Colonic mucosa (tissue), 4 donors: ENCODE results near the gene MAP3K2. TPM values are rescaled to one million over a fixed set of nuclear protein-coding genes. Genes with fewer than 3 reads are reported as not detected.

Experiments
- DNase-seq: peaks from one replicate; pipeline ENCODE4 v3.0.0-alpha.2; 2020
- H3K27ac ChIP-seq: fragments of 200-600 bp; one replicate; pipeline ENCODE4 v1.8.0; 2021
- H3K27me3 ChIP-seq: fragments of 200-600 bp; one replicate; pipeline ENCODE4 v1.8.0; 2021
- H3K36me3 ChIP-seq: fragments of 200-600 bp; one replicate; pipeline ENCODE4 v1.8.0; 2021
- H3K4me1 ChIP-seq: fragments of 200-600 bp; one replicate; pipeline ENCODE4 v1.8.0; 2021; ENCODE audit warnings: mild to moderate bottlenecking
- H3K4me3 ChIP-seq: fragments of 200-600 bp; one replicate; pipeline ENCODE4 v1.8.0; 2021
- H3K9ac ChIP-seq, 2 donors: one replicate each; pipeline ENCODE4 v1.7.0; 2013; ENCODE audit warnings: control low read depth in 2 of 2, low read depth in 2 of 2, low read length in 2 of 2
- H3K9me3 ChIP-seq: fragments of 200-600 bp; one replicate; pipeline ENCODE4 v1.8.0; 2021
- intact Hi-C: fragments of 100-400 bp; cut with DNase I; formaldehyde crosslinking; loops from one replicate; pipeline ENCODE4 v1.14.1; 2022
- total RNA-seq, 2 donors: library from RNA; stranded (reverse); fragmentation: NEBNext Ultra II Directional in 1 of 2; extraction: Animal tissue kit (Norgen Biotek cat#: 25700) in 1 of 2; gene quantifications; one replicate each; pipeline ENCODE4 v1.2.1, GENCODE V29; 2021
- TF ChIP-seq, protein P1 (sequence below): fragments of 200-600 bp; IDR thresholded peaks from one replicate; pipeline ENCODE4 v1.8.0; 2022; ENCODE audit warnings: antibody characterized with exemption, mild to moderate bottlenecking
- donor health status: healthy.
- donor health status: DM: no; HTN: no; CAD: no.
- donor health status: DM: no; HTN: no; CAD: no.

MAP3K2 gene
- total RNA-seq, 2 donors from 2014 or later, result 53.8 to 76.0 TPM

DNA sequence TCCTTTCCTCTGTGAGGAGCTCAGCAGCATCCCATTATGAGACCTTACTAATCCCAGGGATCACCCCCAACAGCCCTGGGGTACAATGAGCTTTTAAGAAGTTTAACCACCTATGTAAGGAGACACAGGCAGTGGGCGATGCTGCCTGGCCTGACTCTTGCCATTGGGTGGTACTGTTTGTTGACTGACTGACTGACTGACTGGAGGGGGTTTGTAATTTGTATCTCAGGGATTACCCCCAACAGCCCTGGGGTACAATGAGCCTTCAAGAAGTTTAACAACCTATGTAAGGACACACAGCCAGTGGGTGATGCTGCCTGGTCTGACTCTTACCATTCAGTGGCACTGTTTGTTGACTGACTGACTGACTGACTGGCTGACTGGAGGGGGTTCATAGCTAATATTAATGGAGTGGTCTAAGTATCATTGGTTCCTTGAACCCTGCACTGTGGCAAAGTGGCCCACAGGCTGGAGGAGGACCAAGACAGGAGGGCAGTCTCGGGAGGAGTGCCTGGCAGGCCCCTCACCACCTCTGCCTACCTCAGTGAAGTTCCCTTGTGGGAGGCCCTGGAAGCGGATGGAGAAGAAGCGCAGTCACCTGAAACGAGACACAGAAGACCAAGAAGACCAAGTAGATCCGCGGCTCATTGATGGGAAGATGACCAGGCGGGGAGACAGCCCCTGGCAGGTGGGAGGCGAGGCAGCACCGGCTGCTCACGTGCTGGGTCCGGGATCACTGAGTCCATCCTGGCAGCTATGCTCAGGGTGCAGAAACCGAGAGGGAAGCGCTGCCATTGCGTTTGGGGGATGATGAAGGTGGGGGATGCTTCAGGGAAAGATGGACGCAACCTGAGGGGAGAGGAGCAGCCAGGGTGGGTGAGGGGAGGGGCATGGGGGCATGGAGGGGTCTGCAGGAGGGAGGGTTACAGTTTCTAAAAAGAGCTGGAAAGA, 38.0 kb upstream of the MAP3K2 start:
- no peaks in the 10 kb centered on the region for H3K9me3 ChIP-seq
- TF ChIP-seq, protein P1, sequence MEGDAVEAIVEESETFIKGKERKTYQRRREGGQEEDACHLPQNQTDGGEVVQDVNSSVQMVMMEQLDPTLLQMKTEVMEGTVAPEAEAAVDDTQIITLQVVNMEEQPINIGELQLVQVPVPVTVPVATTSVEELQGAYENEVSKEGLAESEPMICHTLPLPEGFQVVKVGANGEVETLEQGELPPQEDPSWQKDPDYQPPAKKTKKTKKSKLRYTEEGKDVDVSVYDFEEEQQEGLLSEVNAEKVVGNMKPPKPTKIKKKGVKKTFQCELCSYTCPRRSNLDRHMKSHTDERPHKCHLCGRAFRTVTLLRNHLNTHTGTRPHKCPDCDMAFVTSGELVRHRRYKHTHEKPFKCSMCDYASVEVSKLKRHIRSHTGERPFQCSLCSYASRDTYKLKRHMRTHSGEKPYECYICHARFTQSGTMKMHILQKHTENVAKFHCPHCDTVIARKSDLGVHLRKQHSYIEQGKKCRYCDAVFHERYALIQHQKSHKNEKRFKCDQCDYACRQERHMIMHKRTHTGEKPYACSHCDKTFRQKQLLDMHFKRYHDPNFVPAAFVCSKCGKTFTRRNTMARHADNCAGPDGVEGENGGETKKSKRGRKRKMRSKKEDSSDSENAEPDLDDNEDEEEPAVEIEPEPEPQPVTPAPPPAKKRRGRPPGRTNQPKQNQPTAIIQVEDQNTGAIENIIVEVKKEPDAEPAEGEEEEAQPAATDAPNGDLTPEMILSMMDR, result no peak
- H3K27me3 ChIP-seq, result peaks cover 18% of the 10 kb centered on the region
- no peak for DNase-seq
- H3K4me1 ChIP-seq, result peaks cover 9% of the 10 kb centered on the region
- intact Hi-C loops, result no loop called here
- no peak overlapping the region for H3K9ac ChIP-seq
- H3K36me3 ChIP-seq, result no peaks in the 10 kb centered on the region
- no peak overlapping the region for H3K4me3 ChIP-seq
- H3K27ac ChIP-seq, result no peak overlapping the region

DNA sequence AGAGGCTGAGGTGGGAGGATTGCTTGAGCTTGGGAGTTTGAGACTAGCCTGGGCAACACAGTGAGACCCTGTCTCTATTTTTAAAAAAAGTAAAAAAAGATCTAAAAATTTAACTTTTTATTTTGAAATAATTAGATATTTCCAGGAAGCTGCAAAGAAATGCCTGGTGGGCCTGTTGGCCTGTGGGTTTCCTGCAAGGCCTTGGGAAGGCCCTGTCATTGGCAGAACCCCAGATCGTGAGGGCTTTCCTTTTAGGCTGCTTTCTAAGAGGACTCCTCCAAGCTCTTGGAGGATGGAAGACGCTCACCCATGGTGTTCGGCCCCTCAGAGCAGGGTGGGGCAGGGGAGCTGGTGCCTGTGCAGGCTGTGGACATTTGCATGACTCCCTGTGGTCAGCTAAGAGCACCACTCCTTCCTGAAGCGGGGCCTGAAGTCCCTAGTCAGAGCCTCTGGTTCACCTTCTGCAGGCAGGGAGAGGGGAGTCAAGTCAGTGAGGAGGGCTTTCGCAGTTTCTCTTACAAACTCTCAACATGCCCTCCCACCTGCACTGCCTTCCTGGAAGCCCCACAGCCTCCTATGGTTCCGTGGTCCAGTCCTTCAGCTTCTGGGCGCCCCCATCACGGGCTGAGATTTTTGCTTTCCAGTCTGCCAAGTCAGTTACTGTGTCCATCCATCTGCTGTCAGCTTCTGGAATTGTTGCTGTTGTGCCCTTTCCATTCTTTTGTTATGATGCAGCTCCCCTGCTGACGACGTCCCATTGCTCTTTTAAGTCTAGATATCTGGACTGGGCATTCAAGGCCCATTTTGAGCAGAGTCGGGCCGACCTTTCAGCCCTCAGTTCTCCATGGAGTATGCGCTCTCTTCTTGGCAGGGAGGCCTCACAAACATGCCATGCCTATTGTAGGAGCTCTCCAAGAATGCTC, 37.1 kb upstream of the MAP3K2 start:
- no peak overlapping the region for H3K9ac ChIP-seq

DNA sequence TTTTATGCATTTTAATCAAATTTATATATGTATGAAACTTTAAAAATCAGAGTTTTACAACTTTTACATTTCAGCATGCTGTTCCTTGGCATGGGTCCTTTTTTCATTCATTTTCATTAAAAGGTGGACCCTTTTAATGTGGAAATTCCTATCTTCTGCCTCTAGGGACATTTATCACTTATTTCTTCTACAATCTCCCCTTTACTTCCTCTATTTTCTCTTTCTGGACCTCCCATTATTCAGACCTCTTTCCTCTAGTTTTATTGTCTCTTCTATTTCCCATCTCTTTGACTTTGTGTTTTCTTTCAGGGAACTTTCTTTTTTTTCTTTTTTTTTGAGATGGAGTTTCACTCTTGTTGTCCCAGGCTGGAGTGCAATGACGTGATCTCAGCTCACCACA, 36.1 kb upstream of the MAP3K2 start:
- DNase-seq, result no peak
- intact Hi-C loops, result no loop called here
- H3K4me3 ChIP-seq, result peak overlapping the region; percentile 40
- no peaks in the 10 kb centered on the region for H3K36me3 ChIP-seq
- peaks cover 18% of the 10 kb centered on the region for H3K27me3 ChIP-seq
- peaks cover 9% of the 10 kb centered on the region for H3K4me1 ChIP-seq
- TF ChIP-seq, protein P1, result no peak
- H3K9ac ChIP-seq, result peak overlapping the region in 1 of 2 donors; percentile 34
- no peak overlapping the region for H3K27ac ChIP-seq
- H3K9me3 ChIP-seq, result no peaks in the 10 kb centered on the region

More for the DNA sequence above, 37.1 kb upstream of the MAP3K2 start:
- no peak overlapping the region for H3K27ac ChIP-seq
- H3K4me3 ChIP-seq, result no peak overlapping the region
- no peaks in the 10 kb centered on the region for H3K36me3 ChIP-seq
- intact Hi-C loops, result no loop called here
- H3K27me3 ChIP-seq, result peaks cover 18% of the 10 kb centered on the region
- no peaks in the 10 kb centered on the region for H3K9me3 ChIP-seq
- TF ChIP-seq, protein P1, result no peak
- peaks cover 9% of the 10 kb centered on the region for H3K4me1 ChIP-seq
- DNase-seq, result no peak

DNA sequence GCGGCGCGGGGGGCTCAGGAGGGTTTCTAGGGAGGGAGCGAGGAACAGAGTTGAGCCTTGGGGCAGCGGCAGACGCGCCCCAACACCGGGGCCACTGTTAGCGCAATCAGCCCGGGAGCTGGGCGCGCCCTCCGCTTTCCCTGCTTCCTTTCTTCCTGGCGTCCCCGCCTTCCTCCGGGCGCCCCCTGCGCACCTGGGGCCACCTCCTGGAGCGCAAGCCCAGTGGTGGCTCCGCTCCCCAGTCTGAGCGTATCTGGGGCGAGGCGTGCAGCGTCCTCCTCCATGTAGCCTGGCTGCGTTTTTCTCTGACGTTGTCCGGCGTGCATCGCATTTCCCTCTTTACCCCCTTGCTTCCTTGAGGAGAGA, 35.7 kb upstream of the MAP3K2 start:
- no peaks in the 10 kb centered on the region for H3K9me3 ChIP-seq
- H3K27me3 ChIP-seq, result peaks cover 18% of the 10 kb centered on the region
- H3K9ac ChIP-seq, result peak overlapping the region in 1 of 2 donors; percentile 34
- TF ChIP-seq, protein P1, result no peak
- peak overlapping the region; percentile 40 for H3K4me3 ChIP-seq
- peak; percentile 48 for DNase-seq
- H3K4me1 ChIP-seq, result peaks cover 9% of the 10 kb centered on the region
- no peaks in the 10 kb centered on the region for H3K36me3 ChIP-seq
- no peak overlapping the region for H3K27ac ChIP-seq
- intact Hi-C loops, result no loop called here
